HepG2 (cell line): ENCODE measurements around the gene CARD16. TPM values are rescaled to one million over a fixed set of nuclear protein-coding genes. Genes with fewer than 3 reads are reported as not detected.
"Not testable (repeated sequence)": the region's sequence is repeated elsewhere in the genome, so short reads cannot be mapped to it uniquely, and the experiment has no call there.

Source experiments
- ATAC-seq: fragments of 200-7000 bp; cut with Tn5 transposase; 3 replicates; pipeline ENCODE4 v1.9.1; 2020; ENCODE audit warnings: mild to moderate bottlenecking, moderate library complexity
- Bru-seq: library from RNA; stranded (reverse); fragments of 400-500 nt; gene quantifications from one replicate; lab custom pipeline; 2021; lab: Mats Ljungman, UMichigan
- BruChase-seq, 2 experiments: library from RNA; stranded (reverse); fragments of 400-500 nt; gene quantifications; one replicate each; lab custom pipeline; 2021; lab: Mats Ljungman, UMichigan
- BruUV-seq: library from RNA; stranded (reverse); fragments of 400-500 nt; replicated peaks from 2 replicates; lab custom pipeline; 2021; lab: Mats Ljungman, UMichigan
- CTCF ChIA-PET: fragments of 300-600 bp; formaldehyde crosslinking; extraction: SDS; loops from one replicate; lab custom pipeline; 2021; ENCODE audit warnings: low total read pairs, inconsistent platforms, low intra/inter-chr PET ratio; lab: Yijun Ruan, JAX
- POLR2A ChIA-PET: fragments of 350-600 bp; sonication (Branson Sonifier 250); formaldehyde crosslinking; loops from one replicate; lab custom pipeline; 2020; ENCODE audit warnings: antibody characterized with exemption, inconsistent platforms; lab: Yijun Ruan, JAX
- DNase-seq: peaks from one replicate; pipeline ENCODE4 v3.0.0-alpha.2; 2015; ENCODE audit warnings: low spot score
- FAIRE-seq: peaks from 3 replicates; lab custom pipeline; 2011; peaks lifted over from hg19 to GRCh38; lab: Jason Lieb, UNC
- H2AFZ ChIP-seq: one replicate; pipeline ENCODE4 v1.6.1; 2011; ENCODE audit warnings: low read length, inconsistent platforms
- H3K27ac ChIP-seq: fragments of 300-600 bp; 3 replicates; pipeline ENCODE4 v1.8.0; 2011; ENCODE audit warnings: mixed run types, mild to moderate bottlenecking, mixed read lengths, low read length, inconsistent platforms; ENCODE audit not compliant: insufficient read depth; ENCODE audit errors: extremely low read length
- H3K27me3 ChIP-seq, 2 experiments: fragments of 200-600 bp in 1 of 2; 2 replicates in 1 of 2; 3 replicates in 1 of 2; pipeline versions ENCODE4 v1.6.0 to v1.8.0; 2011; ENCODE audit warnings: low read length in 2 of 2, mild to moderate bottlenecking in 2 of 2, moderate library complexity in 2 of 2, inconsistent platforms in 1 of 2; ENCODE audit not compliant: insufficient read depth in 2 of 2, control insufficient read depth in 1 of 2
- H3K36me3 ChIP-seq, 2 experiments: fragments of 200-600 bp in 1 of 2; replicated peaks in 1 of 2; 2 replicates in 1 of 2; 3 replicates in 1 of 2; pipeline versions ENCODE4 v1.5.1 to v1.8.0; 2011; ENCODE audit warnings: low read length in 2 of 2, inconsistent platforms in 1 of 2; ENCODE audit not compliant: insufficient read depth in 2 of 2, control insufficient read depth in 1 of 2
- H3K4me1 ChIP-seq: 2 replicates; pipeline ENCODE4 v1.5.1; 2012; ENCODE audit warnings: low read length, inconsistent platforms; ENCODE audit not compliant: insufficient read depth
- H3K4me2 ChIP-seq: 2 replicates; pipeline ENCODE4 v1.6.0; 2011; ENCODE audit warnings: low read depth, low read length, inconsistent platforms
- H3K4me3 ChIP-seq, 3 experiments: fragments of 200-600 bp in 1 of 3; sonication (generic), shearing (Covaris generic) in 1 of 3; replicated peaks in 1 of 3; 2 replicates each; pipeline ENCODE4 v1.5.1; 2011 to 2016; ENCODE audit warnings: low read length in 3 of 3, inconsistent platforms in 2 of 3, low read depth in 2 of 3, mild to moderate bottlenecking in 2 of 3, control low read depth in 1 of 3, mixed read lengths in 1 of 3; ENCODE audit not compliant: insufficient read depth in 1 of 3
- H3K79me2 ChIP-seq: one replicate; pipeline ENCODE4 v1.6.1; 2011; ENCODE audit warnings: low read length, inconsistent platforms; ENCODE audit not compliant: insufficient read depth
- H3K9ac ChIP-seq: 2 replicates; pipeline ENCODE4 v1.6.0; 2011; ENCODE audit warnings: mild to moderate bottlenecking, low read depth, low read length, inconsistent platforms; ENCODE audit not compliant: insufficient read depth
- H3K9me3 ChIP-seq: 2 replicates; pipeline ENCODE4 v1.5.1; 2012; ENCODE audit warnings: mild to moderate bottlenecking, low read length
- H4K20me1 ChIP-seq: 2 replicates; pipeline ENCODE4 v1.6.0; 2011; ENCODE audit warnings: inconsistent platforms, mild to moderate bottlenecking, low read length, moderate library complexity; ENCODE audit not compliant: insufficient read depth
- BCL6 ChIP-seq: IDR thresholded peaks from 2 replicates; pipeline ENCODE4 v1.6.1; 2016; ENCODE audit warnings: missing genetic modification reagents, missing compliant biosample characterization
- WGBS: methylation state at CpG from one replicate; pipeline ENCODE4 v1.1.6; 2017; ENCODE audit warnings: low lambda C conversion rate; 5-methylcytosine and 5-hydroxymethylcytosine counted together
- in situ Hi-C: cut with HindIII; loops from 2 replicates; pipeline ENCODE4 v1.10.0; 2017; ENCODE audit warnings: low pct_unique_long_range_greater_than_20kb; ENCODE audit not compliant: extremely low pct_ligation_motif_present
- intact Hi-C: fragments of 100-400 bp; cut with micrococcal nuclease; formaldehyde crosslinking; loops from one replicate; pipeline ENCODE4 v1.10.0; 2022; ENCODE audit not compliant: unreplicated experiment
- long read RNA-seq, 2 experiments: library from RNA in 1 of 2; library from polyadenylated mRNA in 1 of 2; stranded (forward) in 1 of 2; unstranded in 1 of 2; transcript quantifications; one replicate each; pipeline ENCODE4 v2.0.0, GENCODE V29; 2019 to 2022
- polyA minus RNA-seq, 3 experiments: library from RNA; depleted of rRNA, polyadenylated mRNA; stranded (reverse); fragments of >200 nt; gene quantifications; 2 replicates each; pipeline ENCODE4 v1.2.3, GENCODE V29; 2011; ENCODE audit warnings: low replicate concordance in 1 of 3
- polyA plus RNA-seq, 8 experiments: library from polyadenylated mRNA; depleted of rRNA in 3 of 8; stranded (reverse) in 7 of 8; unstranded in 1 of 8; fragments of >200 nt; fragmentation: Illumina TruSeq in 4 of 8; extraction: Trizol in 4 of 8; gene quantifications; 2 replicates each; pipeline versions ENCODE4 v1.2.1 to v1.2.3, GENCODE V29; 2011 to 2016; ENCODE audit warnings: low read depth in 4 of 8, missing spikeins in 1 of 8, mixed read lengths in 1 of 8; ENCODE audit not compliant: insufficient read depth in 1 of 8
- total RNA-seq, 5 experiments: library from RNA; depleted of rRNA; stranded (reverse); fragments of >200 nt; fragmentation: Illumina TruSeq; extraction: Trizol; gene quantifications; 2 replicates each; pipeline ENCODE4 v1.2.3, GENCODE V29; 2016; ENCODE audit warnings: low read depth in 1 of 5

The CARD16 gene
- total RNA-seq (2016; rRNA removed; fragmentation: Illumina TruSeq; extraction: Trizol) (0.53 TPM in 1 of 2 replicates, not detected in the other), polyA plus RNA-seq (2011; rRNA removed) (0.34 and 0.48 TPM in 2 replicates), polyA minus RNA-seq (2011; rRNA and poly(A)+ RNA removed; ENCODE audit: low replicate concordance) (13.3 TPM in 1 of 2 replicates, not detected in the other), Bru-seq, nascent RNA (percentile 17 among the genes with signal in this experiment), BruChase-seq, experiment 1, labeled RNA remaining after a 6-hour chase (percentile 1 among the genes with signal in this experiment), BruChase-seq, experiment 2, labeled RNA remaining after a 2-hour chase (percentile 11 among the genes with signal in this experiment)
- not detected in 2 replicates for total RNA-seq (2016; cell fraction: cytosol; rRNA removed; fragmentation: Illumina TruSeq; extraction: Trizol; ENCODE audit: low read depth)
- total RNA-seq (2016; cell fraction: insoluble cytoplasmic fraction; rRNA removed; fragmentation: Illumina TruSeq; extraction: Trizol), result 0.39 and 0.45 TPM in 2 replicates
- total RNA-seq (2016; cell fraction: membrane; rRNA removed; fragmentation: Illumina TruSeq; extraction: Trizol), result 0.62 TPM in 1 of 2 replicates, not detected in the other
- total RNA-seq (2016; cell fraction: nucleus; rRNA removed; fragmentation: Illumina TruSeq; extraction: Trizol), result not detected in 2 replicates
- polyA plus RNA-seq (2011; cell fraction: cytosol; rRNA removed), result 0.15 and 0.45 TPM in 2 replicates
- polyA plus RNA-seq (2011; cell fraction: nucleus; rRNA removed), result 0.48 TPM in 1 of 2 replicates, not detected in the other
- polyA plus RNA-seq (2012), result 0.55 and 0.89 TPM in 2 replicates
- not detected in 2 replicates for polyA plus RNA-seq (2016; cell fraction: cytosol; fragmentation: Illumina TruSeq; extraction: Trizol; ENCODE audit: low read depth)
- polyA plus RNA-seq (2016; cell fraction: insoluble cytoplasmic fraction; fragmentation: Illumina TruSeq; extraction: Trizol; ENCODE audit: low read depth), result 0.66 and 0.76 TPM in 2 replicates
- 0.37 TPM in 1 of 2 replicates, not detected in the other for polyA plus RNA-seq (2016; cell fraction: membrane; fragmentation: Illumina TruSeq; extraction: Trizol; ENCODE audit: low read depth)
- not detected in 2 replicates for polyA plus RNA-seq (2016; cell fraction: nucleus; fragmentation: Illumina TruSeq; extraction: Trizol; ENCODE audit: insufficient read depth, low read depth)
- polyA minus RNA-seq (2011; cell fraction: cytosol; rRNA and poly(A)+ RNA removed), result not detected in 2 replicates
- polyA minus RNA-seq (2011; cell fraction: nucleus; rRNA and poly(A)+ RNA removed), result not detected in 2 replicates
- long read RNA-seq, experiment 1, partial matches to known transcripts, result 0 of 1 reads
- long read RNA-seq, experiment 1, other reads (novel, unspliced or antisense), result 0 of 1 reads
- long read RNA-seq, experiment 2, result 0 reads

DNA sequence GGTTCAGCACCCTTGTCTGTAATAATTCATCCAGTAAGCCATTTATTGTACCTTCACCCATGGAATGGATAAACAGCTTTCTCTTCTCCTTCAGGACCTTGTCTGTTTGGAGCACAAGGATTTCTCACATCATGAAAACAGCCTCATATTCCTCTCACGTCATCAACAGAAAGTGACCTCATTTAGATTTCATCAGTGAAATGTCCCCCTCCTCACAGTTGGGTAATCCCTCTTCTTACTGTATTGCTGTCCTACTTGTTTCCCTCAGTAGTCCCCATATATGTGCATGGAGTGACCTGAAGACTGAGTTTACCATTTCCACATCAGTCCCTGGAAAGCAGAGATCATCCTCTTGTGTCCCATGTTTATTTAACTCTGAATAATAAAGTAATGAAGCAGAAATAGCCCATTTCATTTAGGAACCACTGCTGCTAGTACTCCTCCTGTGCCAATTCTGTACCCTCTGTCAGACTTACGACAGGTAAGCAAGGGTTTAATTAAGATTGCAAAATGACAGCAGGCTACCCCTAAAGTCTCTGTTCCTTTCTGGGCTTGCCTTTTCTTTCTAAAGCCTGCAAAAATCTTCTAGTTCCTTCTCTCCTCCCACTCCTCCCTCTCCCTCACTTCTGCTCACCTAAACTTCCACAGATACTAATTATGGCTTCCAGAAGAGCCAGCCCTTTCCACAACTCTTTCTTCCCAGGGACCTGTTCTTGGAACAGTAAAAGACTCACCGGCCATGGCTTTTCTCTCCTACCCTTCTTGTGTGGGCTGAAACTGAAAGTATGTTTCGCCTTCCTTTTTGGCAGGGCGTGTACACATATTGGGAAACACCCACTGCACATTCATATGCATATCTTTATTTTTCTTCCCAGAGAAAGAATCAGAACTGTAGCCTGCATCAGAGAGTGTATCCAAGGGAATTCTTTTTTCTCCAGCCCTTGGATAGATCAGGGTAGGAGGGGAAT is at the start of gene CARD16:
Gene CARD16 (minus strand): TSS at position 779 of the 968 bp plus-strand sequence. CDS start 38 bp downstream, at position 741.
- H3K36me3 ChIP-seq, CTCF ChIA-PET, DNase-seq, H3K27me3 ChIP-seq, BruUV-seq, H4K20me1 ChIP-seq, H3K27ac ChIP-seq, ATAC-seq, in situ Hi-C loops, H3K9ac ChIP-seq, H3K79me2 ChIP-seq, H3K9me3 ChIP-seq, H3K4me3 ChIP-seq, POLR2A ChIA-PET, FAIRE-seq: not testable (repeated sequence)
- H2AFZ ChIP-seq, result peak within 1 kb of the TSS; percentile 23
- peak; percentile 47; the same call in 1 of the 2 replicates for TF ChIP-seq BCL6
- peaks cover 62% of the 10 kb centered on the region for H3K4me1 ChIP-seq
- intact Hi-C loops, result loop anchor here (5.0 to 10.0 kb wide), 2 partner anchors 48 to 100 kb away; no protein-coding TSS in a partner anchor
- H3K4me2 ChIP-seq, result peak within 1 kb of the TSS; percentile 23; the same call in 1 of the 2 replicates
- WGBS, result 85% methylated on average over 5 of the region's 5 CpGs
